BE2C (cell line): ENCODE data around the gene MPRIP.

Experiments used
- DNase-seq: peaks from one replicate; pipeline ENCODE4 v3.0.0-alpha.2; 2020
- H3K27me3 ChIP-seq: fragments of 250-450 bp; sonication (Bioruptor Pico); 2 replicates; pipeline ENCODE4 v1.5.1; 2020; ENCODE audit warnings: mild to moderate bottlenecking
- H3K36me3 ChIP-seq: fragments of 250-450 bp; sonication (Bioruptor Pico); 2 replicates; pipeline ENCODE4 v1.5.1; 2020; ENCODE audit warnings: mild to moderate bottlenecking
- H3K4me1 ChIP-seq: fragments of 250-450 bp; sonication (Bioruptor Pico); 2 replicates; pipeline ENCODE4 v1.5.1; 2020
- H3K4me3 ChIP-seq: 2 replicates; pipeline ENCODE4 v1.5.1; 2011; ENCODE audit warnings: low read depth, low read length
- H3K9me3 ChIP-seq: fragments of 250-450 bp; sonication (Bioruptor Pico); 2 replicates; pipeline ENCODE4 v1.5.1; 2020
- TF ChIP-seq, protein P1 (sequence below): IDR thresholded peaks from 2 replicates; pipeline ENCODE4 v1.5.1; 2012; ENCODE audit warnings: mild to moderate bottlenecking, low read depth, low read length

Gene MPRIP

DNA sequence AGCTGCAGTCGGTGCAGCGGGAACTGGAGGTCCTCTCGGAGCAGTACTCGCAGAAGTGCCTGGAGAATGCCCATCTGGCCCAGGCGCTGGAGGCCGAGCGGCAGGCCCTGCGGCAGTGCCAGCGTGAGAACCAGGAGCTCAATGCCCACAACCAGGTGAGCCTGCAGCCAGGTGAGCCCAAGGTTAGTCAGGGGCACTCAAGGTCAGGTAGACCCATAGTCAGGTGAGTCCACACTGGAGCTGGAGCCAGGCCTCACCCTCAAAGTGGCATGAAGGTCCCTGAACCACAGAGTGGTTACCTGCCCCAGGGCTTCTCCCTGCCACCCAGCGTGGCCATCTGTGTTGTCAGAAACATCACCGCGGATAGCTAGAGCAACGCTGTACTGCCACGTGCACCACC lies 131.7 kb downstream of the MPRIP start:
- no peaks in the 10 kb centered on the region for H3K9me3 ChIP-seq
- no peak for DNase-seq
- TF ChIP-seq, protein P1, sequence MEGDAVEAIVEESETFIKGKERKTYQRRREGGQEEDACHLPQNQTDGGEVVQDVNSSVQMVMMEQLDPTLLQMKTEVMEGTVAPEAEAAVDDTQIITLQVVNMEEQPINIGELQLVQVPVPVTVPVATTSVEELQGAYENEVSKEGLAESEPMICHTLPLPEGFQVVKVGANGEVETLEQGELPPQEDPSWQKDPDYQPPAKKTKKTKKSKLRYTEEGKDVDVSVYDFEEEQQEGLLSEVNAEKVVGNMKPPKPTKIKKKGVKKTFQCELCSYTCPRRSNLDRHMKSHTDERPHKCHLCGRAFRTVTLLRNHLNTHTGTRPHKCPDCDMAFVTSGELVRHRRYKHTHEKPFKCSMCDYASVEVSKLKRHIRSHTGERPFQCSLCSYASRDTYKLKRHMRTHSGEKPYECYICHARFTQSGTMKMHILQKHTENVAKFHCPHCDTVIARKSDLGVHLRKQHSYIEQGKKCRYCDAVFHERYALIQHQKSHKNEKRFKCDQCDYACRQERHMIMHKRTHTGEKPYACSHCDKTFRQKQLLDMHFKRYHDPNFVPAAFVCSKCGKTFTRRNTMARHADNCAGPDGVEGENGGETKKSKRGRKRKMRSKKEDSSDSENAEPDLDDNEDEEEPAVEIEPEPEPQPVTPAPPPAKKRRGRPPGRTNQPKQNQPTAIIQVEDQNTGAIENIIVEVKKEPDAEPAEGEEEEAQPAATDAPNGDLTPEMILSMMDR, result no peak
- no peak overlapping the region for H3K4me3 ChIP-seq
- peaks cover 25% of the 10 kb centered on the region for H3K36me3 ChIP-seq
- no peaks in the 10 kb centered on the region for H3K27me3 ChIP-seq
- no peaks in the 10 kb centered on the region for H3K4me1 ChIP-seq

DNA sequence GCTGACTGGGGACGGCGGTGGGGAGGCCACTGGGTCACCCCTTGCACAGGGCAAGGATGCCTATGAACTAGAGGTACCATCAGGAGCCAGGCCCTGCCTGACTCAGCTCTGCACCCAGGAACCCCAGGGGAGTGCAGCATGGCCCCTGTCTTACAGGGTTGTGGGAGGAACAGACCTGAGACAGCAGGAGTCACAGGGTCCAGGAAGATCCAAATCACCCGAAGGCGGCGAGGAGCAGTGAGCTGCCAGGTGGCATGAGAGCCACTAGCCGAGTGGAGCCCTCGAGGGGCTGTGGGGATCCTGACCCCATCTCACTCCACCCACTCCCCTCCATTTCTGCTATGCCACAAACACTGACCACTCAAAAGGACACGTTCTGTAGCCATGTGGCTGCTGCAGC lies 133.1 kb downstream of the MPRIP start:
- no peaks in the 10 kb centered on the region for H3K4me1 ChIP-seq
- no peak for DNase-seq
- no peak overlapping the region for H3K4me3 ChIP-seq
- no peaks in the 10 kb centered on the region for H3K27me3 ChIP-seq
- H3K36me3 ChIP-seq, result peaks cover 31% of the 10 kb centered on the region
- TF ChIP-seq, protein P1, result no peak
- no peaks in the 10 kb centered on the region for H3K9me3 ChIP-seq

DNA sequence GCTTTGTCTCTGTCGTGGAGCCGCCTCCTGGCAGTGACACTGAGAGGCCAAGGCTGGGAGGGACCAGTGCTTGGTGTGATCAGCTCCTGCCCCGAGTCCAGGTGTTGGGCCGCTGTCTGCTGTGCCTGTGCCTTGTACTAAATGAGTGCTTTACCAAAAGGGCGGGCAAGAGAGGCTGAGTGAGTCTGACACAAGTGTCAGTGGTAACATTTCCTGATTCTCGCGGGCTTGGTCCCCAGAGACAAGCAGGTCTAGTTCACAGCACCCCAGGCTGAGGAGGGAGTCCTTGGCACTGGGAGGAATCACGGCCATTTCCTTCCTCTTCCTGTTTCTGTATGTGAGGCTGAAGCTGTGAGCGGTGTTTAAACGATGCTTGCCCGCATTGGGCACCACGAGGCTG lies 133.7 kb downstream of the MPRIP start:
- no peak for DNase-seq
- peaks cover 36% of the 10 kb centered on the region for H3K36me3 ChIP-seq
- H3K4me3 ChIP-seq, result no peak overlapping the region

DNA sequence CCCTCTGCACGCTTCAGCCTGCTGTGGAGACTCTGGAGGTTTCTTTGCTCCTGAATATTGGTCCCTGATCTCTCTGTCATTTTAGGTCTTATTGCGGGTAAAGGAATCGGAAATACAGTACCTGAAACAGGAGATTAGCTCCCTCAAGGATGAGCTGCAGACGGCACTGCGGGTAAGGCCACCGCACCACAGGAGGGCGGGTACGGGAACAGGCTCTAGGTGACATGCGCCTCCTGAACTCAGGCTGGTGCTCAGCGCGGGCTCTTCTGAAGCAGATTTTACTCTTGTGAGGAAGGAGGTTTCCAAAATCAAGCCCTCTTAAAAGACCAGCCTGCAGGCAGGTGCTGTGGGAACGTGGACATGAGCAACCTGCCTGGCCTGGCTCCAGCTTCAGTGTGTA lies 134.1 kb downstream of the MPRIP start:
- TF ChIP-seq, protein P1, result no peak
- Histone ChIP-seq H3K36me3 (peaks cover 36% of the 10 kb centered on the region), H3K4me3 (no peak overlapping the region), H3K4me1 (no peaks in the 10 kb centered on the region), H3K27me3 (no peaks in the 10 kb centered on the region), H3K9me3 (no peaks in the 10 kb centered on the region)
- DNase-seq, result no peak

More for the DNA sequence above, 133.7 kb downstream of the MPRIP start:
- no peaks in the 10 kb centered on the region for H3K27me3 ChIP-seq
- TF ChIP-seq, protein P1, result no peak
- H3K4me1 ChIP-seq, result no peaks in the 10 kb centered on the region
- H3K9me3 ChIP-seq, result no peaks in the 10 kb centered on the region

DNA sequence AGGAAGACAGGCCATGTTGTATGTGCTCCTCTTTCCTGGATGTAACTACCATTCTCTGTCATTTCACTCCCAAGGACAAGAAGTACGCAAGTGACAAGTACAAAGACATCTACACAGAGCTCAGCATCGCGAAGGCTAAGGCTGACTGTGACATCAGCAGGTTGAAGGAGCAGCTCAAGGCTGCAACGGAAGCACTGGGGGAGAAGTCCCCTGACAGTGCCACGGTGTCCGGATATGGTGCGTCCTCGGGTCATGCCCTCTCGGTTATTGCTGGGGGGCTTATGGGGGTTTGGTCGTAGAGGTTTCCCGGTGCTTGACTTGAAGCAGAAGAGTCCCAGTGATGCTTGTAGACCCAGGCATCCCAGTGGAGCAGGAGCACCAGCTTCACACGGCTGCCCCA lies 134.9 kb downstream of the MPRIP start:
- H3K36me3 ChIP-seq, result peaks cover 33% of the 10 kb centered on the region
- no peaks in the 10 kb centered on the region for H3K9me3 ChIP-seq
- no peak overlapping the region for H3K4me3 ChIP-seq

DNA sequence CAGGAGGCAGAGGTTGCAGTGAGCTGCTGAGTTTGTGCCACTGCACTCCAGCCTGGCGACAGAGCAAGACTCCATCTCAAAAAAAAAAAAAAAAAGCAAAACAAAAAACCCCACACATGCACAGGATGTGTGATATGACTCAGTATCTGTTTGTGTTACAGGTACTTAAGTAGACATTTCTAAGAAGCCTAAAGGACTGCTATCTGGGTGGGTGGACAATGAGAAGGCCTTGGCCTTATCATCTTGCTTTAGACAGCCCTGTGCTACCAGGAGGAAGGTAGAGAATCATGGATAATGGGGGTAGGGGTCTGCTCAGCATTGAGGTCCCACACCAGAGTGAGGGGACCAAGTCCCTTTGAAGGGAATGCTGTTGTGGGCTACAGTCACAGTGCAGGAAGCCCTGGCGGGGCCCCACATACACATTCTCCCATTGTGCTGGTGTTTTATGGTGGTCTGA lies 137.1 kb downstream of the MPRIP start:
- Histone ChIP-seq H3K4me1 (no peaks in the 10 kb centered on the region), H3K4me3 (no peak overlapping the region), H3K36me3 (peaks cover 22% of the 10 kb centered on the region), H3K27me3 (no peaks in the 10 kb centered on the region), H3K9me3 (no peaks in the 10 kb centered on the region)
- TF ChIP-seq, protein P1, result no peak
- DNase-seq, result no peak

More for the DNA sequence above, 134.9 kb downstream of the MPRIP start:
- Histone ChIP-seq H3K27me3 (no peaks in the 10 kb centered on the region), H3K4me1 (no peaks in the 10 kb centered on the region)
- TF ChIP-seq, protein P1, result no peak
- no peak for DNase-seq
